Stomach (tissue), 4 donors: ENCODE measurements around the gene AXL.

Experiments
- CTCF ChIP-seq, 7 experiments: fragments of 450-650 bp in 4 of 7; fragments of 200-600 bp in 3 of 7; sonication (generic) in 3 of 7; IDR thresholded peaks; one replicate each; pipeline ENCODE4 v1.5.1; 2016 to 2019; ENCODE audit warnings: antibody characterized with exemption in 7 of 7, control low read depth in 2 of 7, mild to moderate bottlenecking in 1 of 7
- POLR2A ChIP-seq, 4 donors: fragments of 450-650 bp; IDR thresholded peaks; one replicate each; pipeline ENCODE4 v1.6.1; 2016; ENCODE audit warnings: antibody characterized with exemption in 4 of 4, control low read depth in 2 of 4, mild to moderate bottlenecking in 1 of 4, moderate library complexity in 1 of 4
- POLR2AphosphoS5 ChIP-seq, 3 donors: sonication (generic); formaldehyde crosslinking; IDR thresholded peaks; one replicate each; pipeline ENCODE4 v1.6.1; 2016; ENCODE audit warnings: antibody characterized with exemption in 3 of 3

GRCh38 chr19:41269571-41269970, 50.5 kb downstream of the AXL start:
- TF ChIP-seq CTCF (IDR thresholded peaks at IDR 0.05) (no peak), POLR2AphosphoS5 (IDR thresholded peaks at IDR 0.05) (no peak), POLR2A (IDR thresholded peaks at IDR 0.05) (no peak)
